ENCODE results near the gene GABRB2. TPM values are rescaled to one million over a fixed set of nuclear protein-coding genes. Genes with fewer than 3 reads are reported as not detected.

The GABRB2 gene
- total and polyA plus RNA-seq, 2 experiments from 2014 or later, result 0.11 to 0.94 TPM

DNA sequence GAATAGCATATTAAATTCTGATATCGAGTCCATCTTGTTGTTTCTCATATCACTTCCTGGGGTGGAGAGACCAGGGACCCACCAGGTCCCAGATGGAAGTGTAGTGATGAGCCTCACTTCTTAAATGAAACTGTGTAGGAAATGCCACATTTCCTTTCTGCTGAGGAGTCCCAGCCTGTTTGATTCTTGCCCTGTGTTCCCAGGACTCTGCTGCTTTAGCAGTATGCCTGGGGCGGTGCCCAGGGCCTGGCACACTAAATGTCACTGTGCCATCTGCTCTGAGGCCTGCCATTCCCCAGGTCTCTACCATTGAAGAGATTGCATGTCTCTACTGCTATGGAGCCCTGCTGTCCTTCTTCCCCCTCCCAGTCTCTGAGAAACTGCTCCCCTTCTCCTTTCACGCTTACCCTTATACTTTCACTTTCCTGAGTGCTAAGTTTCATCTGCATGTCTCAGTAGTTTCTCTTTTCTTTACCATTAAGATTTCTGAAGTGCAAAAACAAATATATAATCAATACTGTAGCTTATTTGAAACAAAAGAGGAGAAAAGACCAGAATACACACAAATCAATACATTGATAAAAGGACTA lies 260.4 kb downstream of the GABRB2 start:
- H3K9me3 Mint-ChIP-seq, result peaks cover 3% of the 10 kb centered on the region; the same call in 2 of the 3 replicates
- no peaks in the 10 kb centered on the region for H3K4me1 ChIP-seq (ENCODE audit: insufficient read depth)
- no peaks in the 10 kb centered on the region for H3K4me1 Mint-ChIP-seq
- no peaks in the 10 kb centered on the region for H3K27me3 Mint-ChIP-seq (ENCODE audit: insufficient read depth, low read depth, poor library complexity)
- H3K4me3 ChIP-seq, result no peak overlapping the region
- DNase-seq (ENCODE audit: low spot score) (no peak), ATAC-seq (no peak)
- no peaks in the 10 kb centered on the region for H3K36me3 Mint-ChIP-seq (ENCODE audit: low read depth)
- H4K20me1 ChIP-seq (replicated peaks; ENCODE audit: insufficient read depth), result no peaks in the 10 kb centered on the region
- no peak overlapping the region for H3K27ac Mint-ChIP-seq
- no peaks in the 10 kb centered on the region for H3K27me3 ChIP-seq (ENCODE audit: insufficient read depth)
- no peak overlapping the region for H3K4me3 Mint-ChIP-seq
- H2AFZ ChIP-seq, result no peak overlapping the region
- no peaks in the 10 kb centered on the region for H3F3A ChIP-seq (replicated peaks; ENCODE audit: low read depth)
- no peak overlapping the region for H3K4me2 ChIP-seq
- H3K27ac ChIP-seq (ENCODE audit: low read depth), result no peak overlapping the region
- H3K79me2 ChIP-seq (replicated peaks; ENCODE audit: insufficient read depth), result no peaks in the 10 kb centered on the region
- TF ChIP-seq ZNF114 (CRISPR knock-in tag; IDR thresholded peaks at IDR 0.05) (no peak), POLR2AphosphoS5 (IDR thresholded peaks at IDR 0.05; ENCODE audit: low read depth) (no peak), ZNF331 (CRISPR knock-in tag; IDR thresholded peaks at IDR 0.05; ENCODE audit: low read depth) (no peak), JUNB (IDR thresholded peaks at IDR 0.05; ENCODE audit: unreplicated experiment) (no peak), STAT1 (IDR thresholded peaks at IDR 0.05; ENCODE audit: unreplicated experiment) (no peak), EZH2 (IDR thresholded peaks at IDR 0.05; ENCODE audit: low read depth, unreplicated experiment) (no peak), NANOG (IDR thresholded peaks at IDR 0.05; ENCODE audit: borderline replicate concordance) (no peak), CREB1 (CRISPR knock-in tag; IDR thresholded peaks at IDR 0.05; ENCODE audit: low read depth) (no peak), EZH2phosphoT487 (IDR thresholded peaks at IDR 0.05; ENCODE audit: unreplicated experiment) (no peak)
- TF ChIP-seq, protein P1, sequence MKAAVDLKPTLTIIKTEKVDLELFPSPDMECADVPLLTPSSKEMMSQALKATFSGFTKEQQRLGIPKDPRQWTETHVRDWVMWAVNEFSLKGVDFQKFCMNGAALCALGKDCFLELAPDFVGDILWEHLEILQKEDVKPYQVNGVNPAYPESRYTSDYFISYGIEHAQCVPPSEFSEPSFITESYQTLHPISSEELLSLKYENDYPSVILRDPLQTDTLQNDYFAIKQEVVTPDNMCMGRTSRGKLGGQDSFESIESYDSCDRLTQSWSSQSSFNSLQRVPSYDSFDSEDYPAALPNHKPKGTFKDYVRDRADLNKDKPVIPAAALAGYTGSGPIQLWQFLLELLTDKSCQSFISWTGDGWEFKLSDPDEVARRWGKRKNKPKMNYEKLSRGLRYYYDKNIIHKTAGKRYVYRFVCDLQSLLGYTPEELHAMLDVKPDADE (IDR thresholded peaks at IDR 0.05), result no peak
- TF ChIP-seq, protein P2, sequence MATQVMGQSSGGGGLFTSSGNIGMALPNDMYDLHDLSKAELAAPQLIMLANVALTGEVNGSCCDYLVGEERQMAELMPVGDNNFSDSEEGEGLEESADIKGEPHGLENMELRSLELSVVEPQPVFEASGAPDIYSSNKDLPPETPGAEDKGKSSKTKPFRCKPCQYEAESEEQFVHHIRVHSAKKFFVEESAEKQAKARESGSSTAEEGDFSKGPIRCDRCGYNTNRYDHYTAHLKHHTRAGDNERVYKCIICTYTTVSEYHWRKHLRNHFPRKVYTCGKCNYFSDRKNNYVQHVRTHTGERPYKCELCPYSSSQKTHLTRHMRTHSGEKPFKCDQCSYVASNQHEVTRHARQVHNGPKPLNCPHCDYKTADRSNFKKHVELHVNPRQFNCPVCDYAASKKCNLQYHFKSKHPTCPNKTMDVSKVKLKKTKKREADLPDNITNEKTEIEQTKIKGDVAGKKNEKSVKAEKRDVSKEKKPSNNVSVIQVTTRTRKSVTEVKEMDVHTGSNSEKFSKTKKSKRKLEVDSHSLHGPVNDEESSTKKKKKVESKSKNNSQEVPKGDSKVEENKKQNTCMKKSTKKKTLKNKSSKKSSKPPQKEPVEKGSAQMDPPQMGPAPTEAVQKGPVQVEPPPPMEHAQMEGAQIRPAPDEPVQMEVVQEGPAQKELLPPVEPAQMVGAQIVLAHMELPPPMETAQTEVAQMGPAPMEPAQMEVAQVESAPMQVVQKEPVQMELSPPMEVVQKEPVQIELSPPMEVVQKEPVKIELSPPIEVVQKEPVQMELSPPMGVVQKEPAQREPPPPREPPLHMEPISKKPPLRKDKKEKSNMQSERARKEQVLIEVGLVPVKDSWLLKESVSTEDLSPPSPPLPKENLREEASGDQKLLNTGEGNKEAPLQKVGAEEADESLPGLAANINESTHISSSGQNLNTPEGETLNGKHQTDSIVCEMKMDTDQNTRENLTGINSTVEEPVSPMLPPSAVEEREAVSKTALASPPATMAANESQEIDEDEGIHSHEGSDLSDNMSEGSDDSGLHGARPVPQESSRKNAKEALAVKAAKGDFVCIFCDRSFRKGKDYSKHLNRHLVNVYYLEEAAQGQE (IDR thresholded peaks at IDR 0.05; ENCODE audit: unreplicated experiment), result no peak
- TF ChIP-seq, protein P3, sequence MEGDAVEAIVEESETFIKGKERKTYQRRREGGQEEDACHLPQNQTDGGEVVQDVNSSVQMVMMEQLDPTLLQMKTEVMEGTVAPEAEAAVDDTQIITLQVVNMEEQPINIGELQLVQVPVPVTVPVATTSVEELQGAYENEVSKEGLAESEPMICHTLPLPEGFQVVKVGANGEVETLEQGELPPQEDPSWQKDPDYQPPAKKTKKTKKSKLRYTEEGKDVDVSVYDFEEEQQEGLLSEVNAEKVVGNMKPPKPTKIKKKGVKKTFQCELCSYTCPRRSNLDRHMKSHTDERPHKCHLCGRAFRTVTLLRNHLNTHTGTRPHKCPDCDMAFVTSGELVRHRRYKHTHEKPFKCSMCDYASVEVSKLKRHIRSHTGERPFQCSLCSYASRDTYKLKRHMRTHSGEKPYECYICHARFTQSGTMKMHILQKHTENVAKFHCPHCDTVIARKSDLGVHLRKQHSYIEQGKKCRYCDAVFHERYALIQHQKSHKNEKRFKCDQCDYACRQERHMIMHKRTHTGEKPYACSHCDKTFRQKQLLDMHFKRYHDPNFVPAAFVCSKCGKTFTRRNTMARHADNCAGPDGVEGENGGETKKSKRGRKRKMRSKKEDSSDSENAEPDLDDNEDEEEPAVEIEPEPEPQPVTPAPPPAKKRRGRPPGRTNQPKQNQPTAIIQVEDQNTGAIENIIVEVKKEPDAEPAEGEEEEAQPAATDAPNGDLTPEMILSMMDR (conservative IDR thresholded peaks at IDR 0.05; ENCODE audit: low read depth in 2 of 2), result no peak
- TF ChIP-seq, protein P4, sequence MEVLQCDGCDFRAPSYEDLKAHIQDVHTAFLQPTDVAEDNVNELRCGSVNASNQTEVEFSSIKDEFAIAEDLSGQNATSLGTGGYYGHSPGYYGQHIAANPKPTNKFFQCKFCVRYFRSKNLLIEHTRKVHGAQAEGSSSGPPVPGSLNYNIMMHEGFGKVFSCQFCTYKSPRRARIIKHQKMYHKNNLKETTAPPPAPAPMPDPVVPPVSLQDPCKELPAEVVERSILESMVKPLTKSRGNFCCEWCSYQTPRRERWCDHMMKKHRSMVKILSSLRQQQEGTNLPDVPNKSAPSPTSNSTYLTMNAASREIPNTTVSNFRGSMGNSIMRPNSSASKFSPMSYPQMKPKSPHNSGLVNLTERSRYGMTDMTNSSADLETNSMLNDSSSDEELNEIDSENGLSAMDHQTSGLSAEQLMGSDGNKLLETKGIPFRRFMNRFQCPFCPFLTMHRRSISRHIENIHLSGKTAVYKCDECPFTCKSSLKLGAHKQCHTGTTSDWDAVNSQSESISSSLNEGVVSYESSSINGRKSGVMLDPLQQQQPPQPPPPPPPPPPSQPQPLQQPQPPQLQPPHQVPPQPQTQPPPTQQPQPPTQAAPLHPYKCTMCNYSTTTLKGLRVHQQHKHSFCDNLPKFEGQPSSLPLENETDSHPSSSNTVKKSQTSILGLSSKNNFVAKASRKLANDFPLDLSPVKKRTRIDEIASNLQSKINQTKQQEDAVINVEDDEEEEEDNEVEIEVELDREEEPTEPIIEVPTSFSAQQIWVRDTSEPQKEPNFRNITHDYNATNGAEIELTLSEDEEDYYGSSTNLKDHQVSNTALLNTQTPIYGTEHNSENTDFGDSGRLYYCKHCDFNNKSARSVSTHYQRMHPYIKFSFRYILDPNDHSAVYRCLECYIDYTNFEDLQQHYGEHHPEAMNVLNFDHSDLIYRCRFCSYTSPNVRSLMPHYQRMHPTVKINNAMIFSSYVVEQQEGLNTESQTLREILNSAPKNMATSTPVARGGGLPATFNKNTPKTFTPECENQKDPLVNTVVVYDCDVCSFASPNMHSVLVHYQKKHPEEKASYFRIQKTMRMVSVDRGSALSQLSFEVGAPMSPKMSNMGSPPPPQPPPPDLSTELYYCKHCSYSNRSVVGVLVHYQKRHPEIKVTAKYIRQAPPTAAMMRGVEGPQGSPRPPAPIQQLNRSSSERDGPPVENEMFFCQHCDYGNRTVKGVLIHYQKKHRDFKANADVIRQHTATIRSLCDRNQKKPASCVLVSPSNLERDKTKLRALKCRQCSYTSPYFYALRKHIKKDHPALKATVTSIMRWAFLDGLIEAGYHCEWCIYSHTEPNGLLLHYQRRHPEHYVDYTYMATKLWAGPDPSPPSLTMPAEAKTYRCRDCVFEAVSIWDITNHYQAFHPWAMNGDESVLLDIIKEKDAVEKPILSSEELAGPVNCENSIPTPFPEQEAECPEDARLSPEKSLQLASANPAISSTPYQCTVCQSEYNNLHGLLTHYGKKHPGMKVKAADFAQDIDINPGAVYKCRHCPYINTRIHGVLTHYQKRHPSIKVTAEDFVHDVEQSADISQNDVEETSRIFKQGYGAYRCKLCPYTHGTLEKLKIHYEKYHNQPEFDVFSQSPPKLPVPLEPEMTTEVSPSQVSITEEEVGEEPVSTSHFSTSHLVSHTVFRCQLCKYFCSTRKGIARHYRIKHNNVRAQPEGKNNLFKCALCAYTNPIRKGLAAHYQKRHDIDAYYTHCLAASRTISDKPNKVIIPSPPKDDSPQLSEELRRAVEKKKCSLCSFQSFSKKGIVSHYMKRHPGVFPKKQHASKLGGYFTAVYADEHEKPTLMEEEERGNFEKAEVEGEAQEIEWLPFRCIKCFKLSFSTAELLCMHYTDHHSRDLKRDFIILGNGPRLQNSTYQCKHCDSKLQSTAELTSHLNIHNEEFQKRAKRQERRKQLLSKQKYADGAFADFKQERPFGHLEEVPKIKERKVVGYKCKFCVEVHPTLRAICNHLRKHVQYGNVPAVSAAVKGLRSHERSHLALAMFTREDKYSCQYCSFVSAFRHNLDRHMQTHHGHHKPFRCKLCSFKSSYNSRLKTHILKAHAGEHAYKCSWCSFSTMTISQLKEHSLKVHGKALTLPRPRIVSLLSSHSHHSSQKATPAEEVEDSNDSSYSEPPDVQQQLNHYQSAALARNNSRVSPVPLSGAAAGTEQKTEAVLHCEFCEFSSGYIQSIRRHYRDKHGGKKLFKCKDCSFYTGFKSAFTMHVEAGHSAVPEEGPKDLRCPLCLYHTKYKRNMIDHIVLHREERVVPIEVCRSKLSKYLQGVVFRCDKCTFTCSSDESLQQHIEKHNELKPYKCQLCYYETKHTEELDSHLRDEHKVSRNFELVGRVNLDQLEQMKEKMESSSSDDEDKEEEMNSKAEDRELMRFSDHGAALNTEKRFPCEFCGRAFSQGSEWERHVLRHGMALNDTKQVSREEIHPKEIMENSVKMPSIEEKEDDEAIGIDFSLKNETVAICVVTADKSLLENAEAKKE (CRISPR knock-in tag; IDR thresholded peaks at IDR 0.05), result no peak
- peaks cover 2% of the 10 kb centered on the region; the same call in 1 of the 2 replicates for H3K9me2 ChIP-seq (ENCODE audit: insufficient read depth)
- no peaks in the 10 kb centered on the region for H3K36me3 ChIP-seq (ENCODE audit: insufficient read depth)

All from GM23338 (cell line).